ENCODE measurements around the gene KCNE3.

DNA sequence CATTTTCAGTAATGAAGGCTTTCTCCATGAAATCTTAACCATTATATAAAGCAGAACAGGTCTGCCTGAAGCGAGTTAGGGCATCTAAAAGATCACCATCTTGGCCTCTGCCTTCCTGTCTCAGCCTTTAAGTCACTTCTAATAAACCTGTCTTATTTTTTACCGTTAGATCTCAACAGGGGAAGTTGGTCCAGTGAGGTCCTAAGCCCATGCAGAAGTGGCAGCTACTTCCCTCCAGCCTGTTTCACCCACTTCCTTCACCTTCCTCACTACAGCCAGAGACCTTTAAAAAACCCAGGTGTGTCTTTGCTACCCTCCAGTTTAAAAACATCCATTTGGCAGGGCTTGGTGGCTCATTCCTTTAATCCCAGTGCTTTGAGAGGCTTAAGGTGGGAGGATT, 40.2 kb upstream of the KCNE3 start:
- TF ChIP-seq, protein P1, sequence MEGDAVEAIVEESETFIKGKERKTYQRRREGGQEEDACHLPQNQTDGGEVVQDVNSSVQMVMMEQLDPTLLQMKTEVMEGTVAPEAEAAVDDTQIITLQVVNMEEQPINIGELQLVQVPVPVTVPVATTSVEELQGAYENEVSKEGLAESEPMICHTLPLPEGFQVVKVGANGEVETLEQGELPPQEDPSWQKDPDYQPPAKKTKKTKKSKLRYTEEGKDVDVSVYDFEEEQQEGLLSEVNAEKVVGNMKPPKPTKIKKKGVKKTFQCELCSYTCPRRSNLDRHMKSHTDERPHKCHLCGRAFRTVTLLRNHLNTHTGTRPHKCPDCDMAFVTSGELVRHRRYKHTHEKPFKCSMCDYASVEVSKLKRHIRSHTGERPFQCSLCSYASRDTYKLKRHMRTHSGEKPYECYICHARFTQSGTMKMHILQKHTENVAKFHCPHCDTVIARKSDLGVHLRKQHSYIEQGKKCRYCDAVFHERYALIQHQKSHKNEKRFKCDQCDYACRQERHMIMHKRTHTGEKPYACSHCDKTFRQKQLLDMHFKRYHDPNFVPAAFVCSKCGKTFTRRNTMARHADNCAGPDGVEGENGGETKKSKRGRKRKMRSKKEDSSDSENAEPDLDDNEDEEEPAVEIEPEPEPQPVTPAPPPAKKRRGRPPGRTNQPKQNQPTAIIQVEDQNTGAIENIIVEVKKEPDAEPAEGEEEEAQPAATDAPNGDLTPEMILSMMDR (conservative IDR thresholded peaks at IDR 0.05; ENCODE audit: low read length): no peak
- no peak for TF ChIP-seq EZH2phosphoT487 (IDR thresholded peaks at IDR 0.05; ENCODE audit: borderline replicate concordance)
